Measurements from ENCODE around the gene NR2F2.

DNA sequence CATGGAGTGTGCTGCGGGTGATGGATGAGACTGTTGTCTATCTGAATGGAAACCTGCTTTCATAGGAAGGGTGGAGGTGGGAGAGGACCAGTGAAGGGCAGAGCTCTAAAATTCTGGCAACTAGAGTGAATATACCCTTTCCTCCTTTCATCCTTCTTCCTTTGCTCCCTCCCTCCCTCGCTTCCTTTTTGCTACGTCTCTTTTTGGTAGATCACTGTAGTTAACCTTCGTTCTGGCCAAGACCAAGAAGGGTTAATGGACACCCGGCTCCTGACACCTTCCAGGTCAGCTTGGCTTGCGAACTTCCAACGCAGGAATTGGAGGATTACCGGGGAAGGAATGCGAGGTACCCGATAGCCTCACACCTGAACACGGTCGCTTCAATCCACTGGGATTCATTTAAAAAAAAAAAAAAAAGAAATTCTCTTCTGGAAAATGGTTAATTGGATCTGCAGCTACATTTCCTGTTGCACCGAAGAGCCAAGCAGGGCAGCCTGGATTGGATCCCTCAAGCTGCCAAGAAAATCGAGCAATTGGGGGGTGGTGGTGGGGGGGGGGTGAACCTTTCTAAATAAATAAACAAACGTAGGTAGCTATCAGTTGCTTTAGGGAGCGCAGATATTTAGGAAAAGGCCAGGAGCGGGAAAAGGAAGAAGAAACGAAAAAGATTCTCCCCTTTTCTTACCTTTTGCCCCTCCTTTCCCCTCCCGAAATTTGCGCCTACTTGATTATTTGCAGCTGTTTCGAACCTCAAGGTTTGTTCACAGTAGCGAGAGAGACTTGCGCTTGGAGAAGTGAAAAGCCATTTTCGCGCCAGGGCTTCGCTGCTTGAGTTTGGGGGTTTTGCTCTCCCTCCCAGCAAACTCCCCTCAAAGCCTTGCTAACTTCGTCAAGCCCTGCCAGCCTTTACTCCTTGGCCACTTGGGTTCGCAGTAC, 9.5 kb upstream of the NR2F2 start:
- TF ChIP-seq, protein P1, sequence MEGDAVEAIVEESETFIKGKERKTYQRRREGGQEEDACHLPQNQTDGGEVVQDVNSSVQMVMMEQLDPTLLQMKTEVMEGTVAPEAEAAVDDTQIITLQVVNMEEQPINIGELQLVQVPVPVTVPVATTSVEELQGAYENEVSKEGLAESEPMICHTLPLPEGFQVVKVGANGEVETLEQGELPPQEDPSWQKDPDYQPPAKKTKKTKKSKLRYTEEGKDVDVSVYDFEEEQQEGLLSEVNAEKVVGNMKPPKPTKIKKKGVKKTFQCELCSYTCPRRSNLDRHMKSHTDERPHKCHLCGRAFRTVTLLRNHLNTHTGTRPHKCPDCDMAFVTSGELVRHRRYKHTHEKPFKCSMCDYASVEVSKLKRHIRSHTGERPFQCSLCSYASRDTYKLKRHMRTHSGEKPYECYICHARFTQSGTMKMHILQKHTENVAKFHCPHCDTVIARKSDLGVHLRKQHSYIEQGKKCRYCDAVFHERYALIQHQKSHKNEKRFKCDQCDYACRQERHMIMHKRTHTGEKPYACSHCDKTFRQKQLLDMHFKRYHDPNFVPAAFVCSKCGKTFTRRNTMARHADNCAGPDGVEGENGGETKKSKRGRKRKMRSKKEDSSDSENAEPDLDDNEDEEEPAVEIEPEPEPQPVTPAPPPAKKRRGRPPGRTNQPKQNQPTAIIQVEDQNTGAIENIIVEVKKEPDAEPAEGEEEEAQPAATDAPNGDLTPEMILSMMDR (IDR thresholded peaks at IDR 0.05; ENCODE audit: poor library complexity, severe bottlenecking) = no peak
- TF ChIP-seq POLR2AphosphoS5 (IDR thresholded peaks at IDR 0.05) = peak; percentile 16

All from neural cell (in vitro differentiated cells).